GM23338 (cell line): ENCODE results near the gene FOXF1. TPM values are rescaled to one million over a fixed set of nuclear protein-coding genes. Genes with fewer than 3 reads are reported as not detected.

ENCODE experiments used
- ATAC-seq: fragments of 200-7000 bp; cut with Tn5 transposase; 3 replicates; pipeline ENCODE4 v1.9.1; 2020
- DNase-seq: peaks from one replicate; pipeline ENCODE4 v3.0.0-alpha.2; 2015; ENCODE audit warnings: low spot score
- H2AFZ ChIP-seq: fragments of 200-600 bp; sonication (generic); 2 replicates; pipeline ENCODE4 v1.8.0; 2016; ENCODE audit warnings: antibody characterized with exemption, mild to moderate bottlenecking, moderate library complexity
- H3F3A ChIP-seq: fragments of 200-600 bp; sonication (generic); replicated peaks from 2 replicates; pipeline ENCODE4 v1.8.0; 2017; ENCODE audit warnings: antibody characterized with exemption, mixed run types, low read depth
- H3K27ac ChIP-seq: fragments of 200-600 bp; sonication (generic); 2 replicates; pipeline ENCODE4 v1.6.1; 2016; ENCODE audit warnings: low read depth
- H3K27me3 ChIP-seq: fragments of 200-600 bp; sonication (generic); 2 replicates; pipeline ENCODE4 v1.8.0; 2016; ENCODE audit warnings: mild to moderate bottlenecking, mixed run types, moderate library complexity; ENCODE audit not compliant: insufficient read depth
- H3K36me3 ChIP-seq: fragments of 200-600 bp; sonication (generic); 2 replicates; pipeline ENCODE4 v1.8.0; 2016; ENCODE audit warnings: mild to moderate bottlenecking; ENCODE audit not compliant: insufficient read depth
- H3K4me1 ChIP-seq: fragments of 200-600 bp; sonication (generic); 2 replicates; pipeline ENCODE4 v1.8.0; 2016; ENCODE audit warnings: mild to moderate bottlenecking, moderate library complexity; ENCODE audit not compliant: insufficient read depth
- H3K4me2 ChIP-seq: fragments of 200-600 bp; sonication (generic); 2 replicates; pipeline ENCODE4 v1.7.1; 2017; ENCODE audit warnings: mixed run types
- H3K4me3 ChIP-seq: fragments of 200-600 bp; sonication (generic); 2 replicates; pipeline ENCODE4 v1.6.1; 2016; ENCODE audit warnings: mixed run types
- H3K79me2 ChIP-seq: fragments of 200-600 bp; sonication (generic); replicated peaks from 2 replicates; pipeline ENCODE4 v1.8.0; 2017; ENCODE audit warnings: mild to moderate bottlenecking; ENCODE audit not compliant: insufficient read depth
- H3K9me2 ChIP-seq: fragments of 200-600 bp; sonication (generic); 2 replicates; pipeline ENCODE4 v1.8.0; 2017; ENCODE audit not compliant: insufficient read depth
- H4K20me1 ChIP-seq: fragments of 200-600 bp; sonication (generic); replicated peaks from 2 replicates; pipeline ENCODE4 v1.8.0; 2017; ENCODE audit warnings: mild to moderate bottlenecking; ENCODE audit not compliant: insufficient read depth
- H3K27ac Mint-ChIP-seq: 2 replicates; pipeline ENCODE4 v1.8.0; 2020; ENCODE audit warnings: inconsistent platforms, mild to moderate bottlenecking, moderate library complexity, mixed read lengths
- H3K27me3 Mint-ChIP-seq: 3 replicates; pipeline ENCODE4 v1.8.0; 2022; ENCODE audit warnings: low read depth, mild to moderate bottlenecking, moderate library complexity, mixed read lengths, inconsistent platforms; ENCODE audit not compliant: insufficient read depth, poor library complexity
- H3K36me3 Mint-ChIP-seq: 3 replicates; pipeline ENCODE4 v1.8.0; 2021; ENCODE audit warnings: low read depth, mild to moderate bottlenecking, inconsistent platforms, moderate library complexity, mixed read lengths
- H3K4me1 Mint-ChIP-seq: 3 replicates; pipeline ENCODE4 v1.8.0; 2020; ENCODE audit warnings: mild to moderate bottlenecking, inconsistent platforms, mixed read lengths
- H3K4me3 Mint-ChIP-seq: 3 replicates; pipeline ENCODE4 v1.8.0; 2021; ENCODE audit warnings: moderate library complexity, mild to moderate bottlenecking, inconsistent platforms, mixed read lengths
- H3K9me3 Mint-ChIP-seq: 3 replicates; pipeline ENCODE4 v1.8.0; 2020; ENCODE audit warnings: moderate library complexity, mild to moderate bottlenecking, inconsistent platforms, mixed read lengths
- CREB1 ChIP-seq: fragments of 250-450 bp; sonication (Bioruptor Pico); IDR thresholded peaks from 2 replicates; pipeline ENCODE4 v1.5.0; 2020; ENCODE audit warnings: low read depth, mild to moderate bottlenecking, moderate library complexity
- ETS1 ChIP-seq: IDR thresholded peaks from 2 replicates; pipeline ENCODE4 v1.6.1; 2016; ENCODE audit warnings: antibody characterized with exemption
- EZH2 ChIP-seq: fragments of 200-600 bp; sonication (generic); IDR thresholded peaks from one replicate; pipeline ENCODE4 v1.8.0; 2017; ENCODE audit warnings: antibody characterized with exemption, mild to moderate bottlenecking, low read depth; ENCODE audit not compliant: unreplicated experiment
- EZH2phosphoT487 ChIP-seq: fragments of 200-600 bp; sonication (generic); IDR thresholded peaks from one replicate; pipeline ENCODE4 v1.8.1; 2018; ENCODE audit warnings: antibody characterized with exemption; ENCODE audit not compliant: unreplicated experiment
- JUNB ChIP-seq: IDR thresholded peaks from one replicate; pipeline ENCODE4 v1.6.1; 2016; ENCODE audit warnings: antibody characterized with exemption; ENCODE audit not compliant: unreplicated experiment
- NANOG ChIP-seq: IDR thresholded peaks from 2 replicates; pipeline ENCODE4 v1.6.1; 2016; ENCODE audit warnings: antibody characterized with exemption, borderline replicate concordance
- POLR2AphosphoS5 ChIP-seq: IDR thresholded peaks from 2 replicates; pipeline ENCODE4 v1.6.1; 2016; ENCODE audit warnings: antibody characterized with exemption, low read depth
- STAT1 ChIP-seq: IDR thresholded peaks from one replicate; pipeline ENCODE4 v1.6.1; 2016; ENCODE audit warnings: antibody characterized with exemption; ENCODE audit not compliant: unreplicated experiment
- ZNF114 ChIP-seq: fragments of 250-450 bp; sonication (Bioruptor Pico); IDR thresholded peaks from 2 replicates; pipeline ENCODE4 v1.5.0; 2020; ENCODE audit warnings: mild to moderate bottlenecking, moderate library complexity
- ZNF331 ChIP-seq: fragments of 250-450 bp; sonication (Bioruptor Pico); IDR thresholded peaks from 2 replicates; pipeline ENCODE4 v1.5.0; 2020; ENCODE audit warnings: low read depth, mild to moderate bottlenecking, moderate library complexity
- ZNF462 ChIP-seq: fragments of 250-450 bp; sonication (Bioruptor Pico); IDR thresholded peaks from 2 replicates; pipeline ENCODE4 v1.5.0; 2020; ENCODE audit warnings: mild to moderate bottlenecking, moderate library complexity
- polyA plus RNA-seq: library from polyadenylated mRNA; unstranded; fragments of >200 nt; fragmentation: Nextera tagmentation; extraction: Ambion mirVana; gene quantifications from 2 replicates; pipeline ENCODE4 v1.2.1, GENCODE V29; 2016
- total RNA-seq: library from RNA; depleted of rRNA; stranded (reverse); fragments of >200 nt; shearing (Covaris generic); gene quantifications from 2 replicates; pipeline ENCODE4 v1.2.3, GENCODE V29; 2014
- TF ChIP-seq, protein P1 (sequence below): IDR thresholded peaks from one replicate; pipeline ENCODE4 v1.6.1; 2018; ENCODE audit warnings: antibody characterized with exemption; ENCODE audit not compliant: unreplicated experiment
- TF ChIP-seq, protein P2 (sequence below), 2 experiments: fragments of 200-600 bp in 1 of 2; sonication (generic) in 1 of 2; conservative IDR thresholded peaks; 2 replicates each; pipeline versions ENCODE4 v1.5.1 to v1.6.1; 2016 to 2017; ENCODE audit warnings: antibody characterized with exemption in 2 of 2, low read depth in 2 of 2, mild to moderate bottlenecking in 2 of 2, moderate library complexity in 1 of 2

FOXF1 gene
- total and polyA plus RNA-seq, 2 experiments from 2014 or later: 0.10 to 0.15 TPM

GRCh38 chr16:86492267-86492960 lies 17.9 kb upstream of the FOXF1 start:
- Histone ChIP-seq H3K36me3 (no peaks in the 10 kb centered on the region), H3K27me3 (peaks cover 79% of the 10 kb centered on the region), H3K4me3 (no peak overlapping the region), H4K20me1 (peaks cover 13% of the 10 kb centered on the region; the same call in 1 of the 2 replicates), H3K4me2 (no peak overlapping the region), H3K9me2 (no peaks in the 10 kb centered on the region), H3K79me2 (no peaks in the 10 kb centered on the region), H3K4me1 (peaks cover 20% of the 10 kb centered on the region; the same call in 1 of the 2 replicates), H3F3A (peaks cover 4% of the 10 kb centered on the region; the same call in 1 of the 2 replicates), H3K27ac (no peak overlapping the region), H2AFZ (no peak overlapping the region)
- no peaks in the 10 kb centered on the region for H3K36me3 Mint-ChIP-seq
- DNase-seq (no peak), ATAC-seq (no peak)
- no peak overlapping the region for H3K27ac Mint-ChIP-seq
- peaks cover 80% of the 10 kb centered on the region for H3K27me3 Mint-ChIP-seq
- peaks cover 32% of the 10 kb centered on the region for H3K4me1 Mint-ChIP-seq
- no peak for TF ChIP-seq JUNB
- TF ChIP-seq POLR2AphosphoS5: no peak
- no peak for TF ChIP-seq ZNF331 (CRISPR knock-in tag)
- TF ChIP-seq EZH2: no peak
- TF ChIP-seq, protein P1, sequence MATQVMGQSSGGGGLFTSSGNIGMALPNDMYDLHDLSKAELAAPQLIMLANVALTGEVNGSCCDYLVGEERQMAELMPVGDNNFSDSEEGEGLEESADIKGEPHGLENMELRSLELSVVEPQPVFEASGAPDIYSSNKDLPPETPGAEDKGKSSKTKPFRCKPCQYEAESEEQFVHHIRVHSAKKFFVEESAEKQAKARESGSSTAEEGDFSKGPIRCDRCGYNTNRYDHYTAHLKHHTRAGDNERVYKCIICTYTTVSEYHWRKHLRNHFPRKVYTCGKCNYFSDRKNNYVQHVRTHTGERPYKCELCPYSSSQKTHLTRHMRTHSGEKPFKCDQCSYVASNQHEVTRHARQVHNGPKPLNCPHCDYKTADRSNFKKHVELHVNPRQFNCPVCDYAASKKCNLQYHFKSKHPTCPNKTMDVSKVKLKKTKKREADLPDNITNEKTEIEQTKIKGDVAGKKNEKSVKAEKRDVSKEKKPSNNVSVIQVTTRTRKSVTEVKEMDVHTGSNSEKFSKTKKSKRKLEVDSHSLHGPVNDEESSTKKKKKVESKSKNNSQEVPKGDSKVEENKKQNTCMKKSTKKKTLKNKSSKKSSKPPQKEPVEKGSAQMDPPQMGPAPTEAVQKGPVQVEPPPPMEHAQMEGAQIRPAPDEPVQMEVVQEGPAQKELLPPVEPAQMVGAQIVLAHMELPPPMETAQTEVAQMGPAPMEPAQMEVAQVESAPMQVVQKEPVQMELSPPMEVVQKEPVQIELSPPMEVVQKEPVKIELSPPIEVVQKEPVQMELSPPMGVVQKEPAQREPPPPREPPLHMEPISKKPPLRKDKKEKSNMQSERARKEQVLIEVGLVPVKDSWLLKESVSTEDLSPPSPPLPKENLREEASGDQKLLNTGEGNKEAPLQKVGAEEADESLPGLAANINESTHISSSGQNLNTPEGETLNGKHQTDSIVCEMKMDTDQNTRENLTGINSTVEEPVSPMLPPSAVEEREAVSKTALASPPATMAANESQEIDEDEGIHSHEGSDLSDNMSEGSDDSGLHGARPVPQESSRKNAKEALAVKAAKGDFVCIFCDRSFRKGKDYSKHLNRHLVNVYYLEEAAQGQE: no peak
- TF ChIP-seq ZNF114 (CRISPR knock-in tag): no peak
- TF ChIP-seq, protein P2, sequence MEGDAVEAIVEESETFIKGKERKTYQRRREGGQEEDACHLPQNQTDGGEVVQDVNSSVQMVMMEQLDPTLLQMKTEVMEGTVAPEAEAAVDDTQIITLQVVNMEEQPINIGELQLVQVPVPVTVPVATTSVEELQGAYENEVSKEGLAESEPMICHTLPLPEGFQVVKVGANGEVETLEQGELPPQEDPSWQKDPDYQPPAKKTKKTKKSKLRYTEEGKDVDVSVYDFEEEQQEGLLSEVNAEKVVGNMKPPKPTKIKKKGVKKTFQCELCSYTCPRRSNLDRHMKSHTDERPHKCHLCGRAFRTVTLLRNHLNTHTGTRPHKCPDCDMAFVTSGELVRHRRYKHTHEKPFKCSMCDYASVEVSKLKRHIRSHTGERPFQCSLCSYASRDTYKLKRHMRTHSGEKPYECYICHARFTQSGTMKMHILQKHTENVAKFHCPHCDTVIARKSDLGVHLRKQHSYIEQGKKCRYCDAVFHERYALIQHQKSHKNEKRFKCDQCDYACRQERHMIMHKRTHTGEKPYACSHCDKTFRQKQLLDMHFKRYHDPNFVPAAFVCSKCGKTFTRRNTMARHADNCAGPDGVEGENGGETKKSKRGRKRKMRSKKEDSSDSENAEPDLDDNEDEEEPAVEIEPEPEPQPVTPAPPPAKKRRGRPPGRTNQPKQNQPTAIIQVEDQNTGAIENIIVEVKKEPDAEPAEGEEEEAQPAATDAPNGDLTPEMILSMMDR (conservative IDR thresholded peaks at IDR 0.05; ENCODE audit: low read depth in 2 of 2): no peak
- no peak for TF ChIP-seq ZNF462 (CRISPR knock-in tag)
- no peak for TF ChIP-seq CREB1
- TF ChIP-seq STAT1: no peak
- no peak for TF ChIP-seq ETS1
- no peak for TF ChIP-seq EZH2phosphoT487
- no peak for TF ChIP-seq NANOG
- peaks cover 3% of the 10 kb centered on the region; the same call in 1 of the 3 replicates for H3K9me3 Mint-ChIP-seq
- H3K4me3 Mint-ChIP-seq: no peak overlapping the region
